HEK293 (cell line): ENCODE measurements around the gene TMEM234.
A peak's percentile ranks its signal among the peaks of the same experiment; 100 is the strongest.

Experiments used
- CTCF ChIA-PET: fragments of 350-600 bp; formaldehyde crosslinking; extraction: SDS; loops from one replicate; lab custom pipeline; 2021; ENCODE audit warnings: antibody characterized with exemption; lab: Yijun Ruan, JAX
- POLR2A ChIA-PET: fragments of 300-600 bp; formaldehyde crosslinking; extraction: SDS; loops from one replicate; lab custom pipeline; 2020; ENCODE audit warnings: antibody characterized with exemption, inconsistent platforms; lab: Yijun Ruan, JAX
- H3K27ac ChIP-seq: fragments of 200-500 bp; sonication (Bioruptor generic); 2 replicates; pipeline ENCODE4 v1.5.1; 2014; ENCODE audit warnings: low read depth, low read length, control low read depth, inconsistent platforms; ENCODE audit errors: extremely low read depth
- H3K36me3 ChIP-seq, 2 experiments: fragments of 200-500 bp in 1 of 2; sonication (Bioruptor generic) in 1 of 2; 1 replicate in 1 of 2; 2 replicates in 1 of 2; pipeline ENCODE4 v1.5.1; 2014 to 2017; ENCODE audit warnings: inconsistent platforms in 2 of 2, low read length in 2 of 2; ENCODE audit not compliant: control insufficient read depth in 2 of 2, insufficient read depth in 1 of 2
- H3K4me1 ChIP-seq: fragments of 200-500 bp; sonication (Bioruptor generic); 2 replicates; pipeline ENCODE4 v1.5.1; 2014; ENCODE audit warnings: mild to moderate bottlenecking, low read length, inconsistent platforms; ENCODE audit not compliant: control insufficient read depth, insufficient read depth
- H3K4me3 ChIP-seq: 2 replicates; pipeline ENCODE4 v1.5.1; 2011; ENCODE audit warnings: low read depth, mild to moderate bottlenecking, control low read depth, low read length, moderate library complexity
- H3K9me3 ChIP-seq: fragments of 200-500 bp; sonication (Bioruptor generic); 2 replicates; pipeline ENCODE4 v1.5.1; 2014; ENCODE audit warnings: low read depth, low read length, inconsistent platforms; ENCODE audit not compliant: control insufficient read depth, insufficient read depth
- CTCF ChIP-seq: fragments of 450-650 bp; formaldehyde crosslinking; IDR thresholded peaks from 2 replicates; pipeline ENCODE4 v1.5.1; 2016; ENCODE audit warnings: missing biosample characterization, missing genetic modification characterization
- ELK4 ChIP-seq: IDR thresholded peaks from 2 replicates; pipeline ENCODE4 v1.6.1; 2011; ENCODE audit warnings: mild to moderate bottlenecking, low read depth, low read length, borderline replicate concordance
- IKZF3 ChIP-seq: fragments of 450-650 bp; IDR thresholded peaks from 2 replicates; pipeline ENCODE4 v1.5.0; 2018; ENCODE audit warnings: missing biosample characterization, mild to moderate bottlenecking, missing genetic modification characterization, moderate library complexity
- KLF17 ChIP-seq: fragments of 450-650 bp; formaldehyde crosslinking; IDR thresholded peaks from 2 replicates; pipeline ENCODE4 v1.5.1; 2016; ENCODE audit warnings: missing biosample characterization, missing genetic modification characterization
- PATZ1 ChIP-seq: fragments of 450-650 bp; formaldehyde crosslinking; IDR thresholded peaks from 2 replicates; pipeline ENCODE4 v1.5.1; 2016; ENCODE audit warnings: missing biosample characterization, missing genetic modification characterization
- YY1 ChIP-seq: fragments of 450-650 bp; formaldehyde crosslinking; IDR thresholded peaks from 2 replicates; pipeline ENCODE4 v1.5.1; 2018; ENCODE audit warnings: missing biosample characterization, missing genetic modification characterization
- ZBTB48 ChIP-seq: fragments of 450-650 bp; formaldehyde crosslinking; IDR thresholded peaks from 2 replicates; pipeline ENCODE4 v1.5.1; 2016; ENCODE audit warnings: missing biosample characterization, missing genetic modification characterization
- ZNF16 ChIP-seq: fragments of 450-650 bp; formaldehyde crosslinking; IDR thresholded peaks from 2 replicates; pipeline ENCODE4 v1.5.1; 2016; ENCODE audit warnings: low read depth, missing biosample characterization, missing genetic modification characterization
- ZNF202 ChIP-seq: fragments of 450-650 bp; formaldehyde crosslinking; IDR thresholded peaks from 2 replicates; pipeline ENCODE4 v1.5.1; 2016; ENCODE audit warnings: missing biosample characterization, missing genetic modification characterization, borderline replicate concordance
- ZNF530 ChIP-seq: fragments of 450-650 bp; formaldehyde crosslinking; IDR thresholded peaks from 2 replicates; pipeline ENCODE4 v1.5.1; 2016; ENCODE audit warnings: low read depth, missing biosample characterization, missing genetic modification characterization
- ZNF560 ChIP-seq: fragments of 450-650 bp; formaldehyde crosslinking; IDR thresholded peaks from 2 replicates; pipeline ENCODE4 v1.5.1; 2017; ENCODE audit warnings: missing biosample characterization, missing genetic modification characterization, borderline replicate concordance
- ZNF600 ChIP-seq: fragments of 450-650 bp; formaldehyde crosslinking; IDR thresholded peaks from 2 replicates; pipeline ENCODE4 v1.5.1; 2016; ENCODE audit warnings: missing biosample characterization, missing genetic modification characterization
- ZNF621 ChIP-seq: fragments of 450-650 bp; formaldehyde crosslinking; IDR thresholded peaks from 2 replicates; pipeline ENCODE4 v1.5.1; 2017; ENCODE audit warnings: missing biosample characterization, missing genetic modification characterization
- ZNF654 ChIP-seq: fragments of 450-650 bp; formaldehyde crosslinking; IDR thresholded peaks from 2 replicates; pipeline ENCODE4 v1.5.1; 2016; ENCODE audit warnings: low read depth, missing biosample characterization, missing genetic modification characterization
- ZNF692 ChIP-seq: fragments of 450-650 bp; formaldehyde crosslinking; IDR thresholded peaks from 2 replicates; pipeline ENCODE4 v1.5.1; 2016; ENCODE audit warnings: missing biosample characterization, missing genetic modification characterization
- ZNF747 ChIP-seq: fragments of 450-650 bp; formaldehyde crosslinking; IDR thresholded peaks from 2 replicates; pipeline ENCODE4 v1.5.1; 2016; ENCODE audit warnings: missing biosample characterization, missing genetic modification characterization
- ZNF76 ChIP-seq: fragments of 450-650 bp; formaldehyde crosslinking; IDR thresholded peaks from 2 replicates; pipeline ENCODE4; 2016; ENCODE audit warnings: low read depth, missing biosample characterization, missing genetic modification characterization, borderline replicate concordance
- ZNF777 ChIP-seq: fragments of 450-650 bp; formaldehyde crosslinking; IDR thresholded peaks from 2 replicates; pipeline ENCODE4 v1.5.1; 2017; ENCODE audit warnings: missing biosample characterization, missing genetic modification characterization, borderline replicate concordance
- ZNF830 ChIP-seq: fragments of 450-650 bp; IDR thresholded peaks from 2 replicates; pipeline ENCODE4 v1.5.0; 2018; ENCODE audit warnings: missing biosample characterization, missing genetic modification characterization, low read depth, mild to moderate bottlenecking, moderate library complexity
- ZSCAN18 ChIP-seq: fragments of 450-650 bp; formaldehyde crosslinking; IDR thresholded peaks from 2 replicates; pipeline ENCODE4 v1.5.1; 2016; ENCODE audit warnings: missing biosample characterization, missing genetic modification characterization

The TMEM234 gene

GRCh38 chr1:32215629-32216480 lies 6.3 kb downstream of the TMEM234 start:
- TF ChIP-seq ZNF600 (tag by site-specific recombination) (peak; percentile 16; the same call in 1 of the 2 replicates), IKZF3 (peak; percentile 67), ZNF621 (tag by site-specific recombination) (no peak), ZNF76 (tag by site-specific recombination) (no peak), ZBTB48 (tag by site-specific recombination) (no peak), ZNF654 (tag by site-specific recombination) (peak; percentile 39), CTCF (tag by site-specific recombination) (peak; percentile 72), ZNF16 (tag by site-specific recombination) (no peak), ZNF830 (tag by site-specific recombination) (no peak), ZNF560 (no peak), PATZ1 (tag by site-specific recombination) (peak; percentile 49; the same call in 1 of the 2 replicates), KLF17 (no peak)
- 0 out of 2 replicates have a peak, but pooled peaks cover 2% of the 10 kb centered on the region for H3K4me1 ChIP-seq
- POLR2A ChIA-PET: interaction anchor here (0.6 to 4.2 kb wide), 7 partner anchors 8 to 179 kb away, joined by 3 to 22 read pairs (median 5); partner anchors contain the start of genes BSDC1, HDAC1, IQCC and MARCKSL1
- CTCF ChIA-PET: interaction anchor here (0.6 to 3.7 kb wide), 37 partner anchors 8 to 198 kb away, joined by 3 to 27 read pairs (median 4); partner anchors contain the start of genes IQCC, KPNA6 and MARCKSL1
- no peaks in the 10 kb centered on the region for H3K9me3 ChIP-seq
- peaks cover 0 to 72% of the 10 kb centered on the region in 2 experiments; a peak in 2 of 3 replicates for H3K36me3 ChIP-seq
- H3K4me3 ChIP-seq: no peak overlapping the region
- H3K27ac ChIP-seq: no peak overlapping the region

GRCh38 chr1:32208891-32209328 lies 13.2 kb downstream of the TMEM234 start, which contains the start of gene DCDC2B:
Gene DCDC2B, plus strand, starts transcription at chr1:32209089. Its CDS starts 5 bp downstream, at chr1:32209094.
- Histone ChIP-seq H3K27ac (no peak within 1 kb of the TSS), H3K4me3 (no peak within 1 kb of the TSS), H3K36me3 (peaks cover 0 to 43% of the 10 kb centered on the region in 2 experiments; a peak in 1 of 3 replicates), H3K9me3 (no peaks in the 10 kb centered on the region), H3K4me1 (peaks cover 4% of the 10 kb centered on the region)
- POLR2A ChIA-PET: interaction anchor here (0.6 to 1.4 kb wide), 7 partner anchors 8 to 185 kb away, joined by 3 to 8 read pairs (median 3); partner anchors contain the start of genes BSDC1, CCDC28B and TMEM39B
- CTCF ChIA-PET: interaction anchor here (1.0 kb wide), 1 partner anchor 107 kb away, joined by 3 read pairs; no protein-coding TSS in a partner anchor
- TF ChIP-seq ZNF560 (no peak), ZNF202 (tag by site-specific recombination) (no peak), ELK4 (no peak), ZNF747 (tag by site-specific recombination) (no peak), ZNF777 (tag by site-specific recombination) (no peak), ZSCAN18 (tag by site-specific recombination) (no peak), YY1 (no peak), ZBTB48 (tag by site-specific recombination) (no peak), ZNF530 (no peak), ZNF692 (tag by site-specific recombination) (no peak), IKZF3 (0 out of 2 replicates have a peak, but pooled peaks have one; percentile 69), ZNF600 (tag by site-specific recombination) (peak; percentile 94)
